CD14-positive monocyte (primary cell): ENCODE measurements around the gene C16orf96. TPM values are rescaled to one million over a fixed set of nuclear protein-coding genes. Genes with fewer than 3 reads are reported as not detected.

Source experiments
- DNase-seq, 3 donors: peaks; one replicate each; pipeline ENCODE4 v3.0.0-alpha.2; 2011 to 2022
- H2AFZ ChIP-seq: 2 replicates; pipeline ENCODE4 v1.6.0; 2012; ENCODE audit warnings: mild to moderate bottlenecking, low read depth, low read length, inconsistent platforms; ENCODE audit not compliant: insufficient read depth, poor library complexity, severe bottlenecking
- H3K27ac ChIP-seq, 2 donors: 1 replicate in 1 of 2; 2 replicates in 1 of 2; pipeline ENCODE4 v1.5.1; 2012 to 2013; ENCODE audit warnings: low read length in 2 of 2, control low read depth in 1 of 2, inconsistent platforms in 1 of 2, low read depth in 1 of 2, mild to moderate bottlenecking in 1 of 2
- H3K27me3 ChIP-seq, 2 donors: one replicate each; pipeline versions ENCODE4 v1.6.0 to v1.6.1; 2011 to 2013; ENCODE audit warnings: low read length in 2 of 2; ENCODE audit not compliant: control insufficient read depth in 2 of 2, insufficient read depth in 2 of 2
- H3K36me3 ChIP-seq, 2 donors: replicated peaks in 1 of 2; 1 replicate in 1 of 2; 2 replicates in 1 of 2; pipeline versions ENCODE4 v1.5.1 to v1.6.1; 2012 to 2013; ENCODE audit warnings: low read length in 2 of 2, control low read depth in 1 of 2, inconsistent platforms in 1 of 2, mild to moderate bottlenecking in 1 of 2; ENCODE audit not compliant: insufficient read depth in 2 of 2, control insufficient read depth in 1 of 2
- H3K4me1 ChIP-seq, 2 donors: 1 replicate in 1 of 2; 2 replicates in 1 of 2; pipeline versions ENCODE4 v1.5.1 to v1.6.1; 2012 to 2013; ENCODE audit warnings: low read length in 2 of 2, control low read depth in 1 of 2, inconsistent platforms in 1 of 2, mild to moderate bottlenecking in 1 of 2, moderate library complexity in 1 of 2; ENCODE audit not compliant: insufficient read depth in 2 of 2, control insufficient read depth in 1 of 2
- H3K4me2 ChIP-seq: replicated peaks from 2 replicates; pipeline ENCODE3; 2012; ENCODE audit warnings: low read length, moderate library complexity, mild to moderate bottlenecking; ENCODE audit not compliant: poor library complexity, severe bottlenecking; ENCODE audit errors: extremely low read depth
- H3K4me3 ChIP-seq, 3 experiments: fragments of 200-600 bp in 1 of 3; sonication (generic) in 1 of 3; replicated peaks in 1 of 3; 1 replicate in 2 of 3; 2 replicates in 1 of 3; pipeline ENCODE4 v1.5.1; 2011 to 2013; ENCODE audit warnings: low read length in 3 of 3, mild to moderate bottlenecking in 3 of 3, control low read depth in 2 of 3, low read depth in 2 of 3, inconsistent platforms in 1 of 3, moderate library complexity in 1 of 3
- H3K79me2 ChIP-seq: 2 replicates; pipeline ENCODE4 v1.6.0; 2012; ENCODE audit warnings: mild to moderate bottlenecking, control low read depth, inconsistent platforms, low read length, moderate library complexity; ENCODE audit not compliant: insufficient read depth
- H3K9ac ChIP-seq: 2 replicates; pipeline ENCODE4 v1.6.0; 2017; ENCODE audit warnings: low read length, mild to moderate bottlenecking; ENCODE audit not compliant: insufficient read depth, poor library complexity, severe bottlenecking
- H3K9me3 ChIP-seq, 2 donors: replicated peaks in 1 of 2; 1 replicate in 1 of 2; 2 replicates in 1 of 2; pipeline versions ENCODE4 v1.5.1 to v1.6.1; 2012 to 2013; ENCODE audit warnings: low read length in 2 of 2, control low read depth in 1 of 2; ENCODE audit not compliant: control insufficient read depth in 1 of 2, insufficient read depth in 1 of 2
- H4K20me1 ChIP-seq: 2 replicates; pipeline ENCODE4 v1.6.0; 2012; ENCODE audit warnings: mild to moderate bottlenecking, low read length, control low read depth, moderate library complexity; ENCODE audit not compliant: insufficient read depth
- H3K27ac Mint-ChIP-seq, 7 donors: one replicate each; pipeline ENCODE4 v1.8.0; 2020; ENCODE audit warnings: mild to moderate bottlenecking in 7 of 7, mixed read lengths in 7 of 7, moderate library complexity in 6 of 7, inconsistent platforms in 2 of 7
- H3K27me3 Mint-ChIP-seq, 3 donors: one replicate each; pipeline ENCODE4 v1.8.0; 2021 to 2022; ENCODE audit warnings: low read depth in 3 of 3, mild to moderate bottlenecking in 3 of 3, mixed read lengths in 3 of 3, moderate library complexity in 3 of 3, inconsistent platforms in 1 of 3
- H3K36me3 Mint-ChIP-seq, 2 donors: one replicate each; pipeline ENCODE4 v1.8.0; 2020; ENCODE audit warnings: mixed read lengths in 2 of 2, inconsistent platforms in 1 of 2, mild to moderate bottlenecking in 1 of 2
- H3K4me1 Mint-ChIP-seq: one replicate; pipeline ENCODE4 v1.8.0; 2020; ENCODE audit warnings: mild to moderate bottlenecking, mixed read lengths
- H3K4me3 Mint-ChIP-seq, 2 donors: one replicate each; pipeline ENCODE4 v1.8.0; 2020; ENCODE audit warnings: mild to moderate bottlenecking in 2 of 2, mixed read lengths in 2 of 2, moderate library complexity in 1 of 2
- H3K9me3 Mint-ChIP-seq, 7 donors: one replicate each; pipeline ENCODE4 v1.8.0; 2020 to 2022; ENCODE audit warnings: mixed read lengths in 7 of 7, mild to moderate bottlenecking in 6 of 7, moderate library complexity in 6 of 7, inconsistent platforms in 2 of 7
- WGBS: methylation state at CpG from one replicate; pipeline ENCODE4 v1.1.5; 2013; ENCODE audit warnings: missing lambda C conversion rate; ENCODE audit not compliant: insufficient coverage; 5-methylcytosine and 5-hydroxymethylcytosine counted together
- intact Hi-C, 2 donors: fragments of 100-400 bp; cut with micrococcal nuclease; formaldehyde crosslinking; loops; one replicate each; pipeline versions ENCODE4 v1.15.0 to v1.15.1; 2023
- polyA plus RNA-seq, 3 donors: library from polyadenylated mRNA; depleted of rRNA in 1 of 3; unstranded in 2 of 3; stranded (reverse) in 1 of 3; fragments of 300-500 nt in 2 of 3; fragments of >200 nt in 1 of 3; fragmentation: Illumina TruSeq in 2 of 3; gene quantifications; 1 replicate in 2 of 3; 2 replicates in 1 of 3; pipeline ENCODE4 v1.2.3, GENCODE V29; 2012 to 2021
- TF ChIP-seq, protein P1 (sequence below): fragments of 200-600 bp; IDR thresholded peaks from one replicate; pipeline ENCODE4 v1.8.0; 2022; ENCODE audit warnings: antibody characterized with exemption, mild to moderate bottlenecking

Gene C16orf96
- polyA plus RNA-seq, 3 donors = 0.13 TPM; not detected in 2

- Mint-ChIP-seq H3K36me3 (peaks cover 4 to 16% of the 10 kb centered on the region in 2 donors), H3K27me3 (no peaks in the 10 kb centered on the region), H3K27ac (peak overlapping the region; percentile 99 to 100 (median 100)), H3K9me3 (no peaks in the 10 kb centered on the region), H3K4me1 (peaks cover 51% of the 10 kb centered on the region), H3K4me3 (peak overlapping the region; percentile 100)
- intact Hi-C loops = loop anchor here (1.0 to 10.0 kb wide), 5 partner anchors 9 to 150 kb away; partner anchors contain the start of genes HMOX2 (in 1 of the 2), NMRAL1 (in 1 of the 2) and NUDT16L1 (in 1 of the 2)
- peaks cover 54% of the 10 kb centered on the region for H3K79me2 ChIP-seq
- under 1% methylated on average over 72 of the region's 80 CpGs for WGBS
- no peaks in the 10 kb centered on the region for H3K9me3 ChIP-seq
- H3K4me1 ChIP-seq = peaks cover 38 to 51% of the 10 kb centered on the region in 2 donors
- peak overlapping the region; percentile 61 to 96 (median 87) for H3K4me3 ChIP-seq
- peaks cover 41% of the 10 kb centered on the region for H4K20me1 ChIP-seq
- peak overlapping the region; percentile 85 for H3K4me2 ChIP-seq
- peak overlapping the region; percentile 100 for H3K9ac ChIP-seq
- peak; percentile 78 to 92 (median 84) for DNase-seq
- H3K27ac ChIP-seq = peak overlapping the region; percentile 94 to 98
- TF ChIP-seq, protein P1, sequence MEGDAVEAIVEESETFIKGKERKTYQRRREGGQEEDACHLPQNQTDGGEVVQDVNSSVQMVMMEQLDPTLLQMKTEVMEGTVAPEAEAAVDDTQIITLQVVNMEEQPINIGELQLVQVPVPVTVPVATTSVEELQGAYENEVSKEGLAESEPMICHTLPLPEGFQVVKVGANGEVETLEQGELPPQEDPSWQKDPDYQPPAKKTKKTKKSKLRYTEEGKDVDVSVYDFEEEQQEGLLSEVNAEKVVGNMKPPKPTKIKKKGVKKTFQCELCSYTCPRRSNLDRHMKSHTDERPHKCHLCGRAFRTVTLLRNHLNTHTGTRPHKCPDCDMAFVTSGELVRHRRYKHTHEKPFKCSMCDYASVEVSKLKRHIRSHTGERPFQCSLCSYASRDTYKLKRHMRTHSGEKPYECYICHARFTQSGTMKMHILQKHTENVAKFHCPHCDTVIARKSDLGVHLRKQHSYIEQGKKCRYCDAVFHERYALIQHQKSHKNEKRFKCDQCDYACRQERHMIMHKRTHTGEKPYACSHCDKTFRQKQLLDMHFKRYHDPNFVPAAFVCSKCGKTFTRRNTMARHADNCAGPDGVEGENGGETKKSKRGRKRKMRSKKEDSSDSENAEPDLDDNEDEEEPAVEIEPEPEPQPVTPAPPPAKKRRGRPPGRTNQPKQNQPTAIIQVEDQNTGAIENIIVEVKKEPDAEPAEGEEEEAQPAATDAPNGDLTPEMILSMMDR = no peak
- peak overlapping the region; percentile 65 for H2AFZ ChIP-seq
- H3K27me3 ChIP-seq = no peaks in the 10 kb centered on the region
- H3K36me3 ChIP-seq = peaks cover 0 to 8% of the 10 kb centered on the region in 2 donors
These were observed 68.9 kb downstream of the C16orf96 start for GRCh38 chr16:4624827-4625559.

DNA sequence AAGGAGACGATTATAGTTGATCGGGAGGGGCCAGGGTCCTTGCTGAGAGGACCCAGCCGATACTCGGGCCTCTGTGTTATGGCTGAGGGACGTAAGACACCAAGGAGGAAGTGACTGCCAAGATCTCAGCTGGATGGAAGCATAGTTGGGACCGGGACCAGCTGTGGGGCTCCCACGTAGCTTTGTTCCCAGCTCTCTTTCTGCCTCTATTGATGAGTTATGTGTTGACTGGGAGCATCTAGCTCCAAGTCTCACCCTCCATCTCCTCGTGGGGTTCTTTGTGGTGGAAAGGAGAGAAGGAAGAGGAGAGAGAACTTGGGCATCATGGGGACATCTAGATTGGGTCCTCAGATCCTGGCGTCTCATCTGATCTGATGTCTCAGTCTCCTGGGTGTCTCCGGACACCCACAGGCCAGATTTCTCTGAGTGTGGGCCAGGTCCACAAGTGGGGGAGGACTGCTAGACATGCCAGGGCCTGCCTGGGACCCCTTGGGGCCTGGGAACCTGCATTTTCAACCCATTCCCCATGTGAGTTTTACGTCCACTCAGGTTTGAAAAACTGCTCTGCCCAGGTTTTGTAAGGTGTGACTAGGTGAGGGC is 69.5 kb downstream of the C16orf96 start:
- intact Hi-C loops = loop anchor here (5.0 to 10.0 kb wide), 3 partner anchors 37 to 151 kb away; partner anchors contain the start of genes HMOX2 (in 1 of the 2), NMRAL1 (in 1 of the 2) and NUDT16L1 (in 1 of the 2)
- peak overlapping the region; percentile 99 to 100 (median 100) for H3K27ac Mint-ChIP-seq
- DNase-seq = no peak
- Histone ChIP-seq H3K9ac (peak overlapping the region; percentile 100), H4K20me1 (peaks cover 48% of the 10 kb centered on the region), H2AFZ (peak overlapping the region; percentile 65), H3K9me3 (no peaks in the 10 kb centered on the region), H3K27ac (peak overlapping the region; percentile 94 to 98), H3K36me3 (peaks cover 0 to 8% of the 10 kb centered on the region in 2 donors), H3K4me2 (peak overlapping the region; percentile 85), H3K27me3 (no peaks in the 10 kb centered on the region), H3K4me3 (peak overlapping the region; percentile 61 to 96 (median 87)), H3K79me2 (peaks cover 60% of the 10 kb centered on the region), H3K4me1 (peaks cover 38 to 51% of the 10 kb centered on the region in 2 donors)
- H3K9me3 Mint-ChIP-seq = no peaks in the 10 kb centered on the region
- TF ChIP-seq, protein P1 = no peak
- 2% methylated on average over 7 of the region's 11 CpGs for WGBS
- H3K36me3 Mint-ChIP-seq = peaks cover 4 to 16% of the 10 kb centered on the region in 2 donors
- peak overlapping the region; percentile 100 for H3K4me3 Mint-ChIP-seq
- no peaks in the 10 kb centered on the region for H3K27me3 Mint-ChIP-seq
- H3K4me1 Mint-ChIP-seq = peaks cover 51% of the 10 kb centered on the region
